ENCODE results near the gene KLC4.

The KLC4 gene

GRCh38 chr6:43120944-43121913 is 61.8 kb downstream of the KLC4 start:
- H3K27me3 ChIP-seq (ENCODE audit: insufficient read depth, low read length), result no peaks in the 10 kb centered on the region
- peaks cover 6% of the 10 kb centered on the region for H3K4me1 ChIP-seq (ENCODE audit: insufficient read depth, low read length)
- no peak overlapping the region for H2AFZ ChIP-seq (ENCODE audit: low read depth, low read length)
- no peaks in the 10 kb centered on the region for H3K9me3 ChIP-seq (ENCODE audit: low read length)
- H3K4me3 ChIP-seq (ENCODE audit: low read length), result no peak overlapping the region
- no peaks in the 10 kb centered on the region for H3K36me3 ChIP-seq (ENCODE audit: insufficient read depth, low read length)

- no peak overlapping the region for H3K4me3 ChIP-seq (ENCODE audit: low read length)
- no peaks in the 10 kb centered on the region for H3K36me3 ChIP-seq (ENCODE audit: insufficient read depth, low read length)
- peaks cover 6% of the 10 kb centered on the region for H3K4me1 ChIP-seq (ENCODE audit: insufficient read depth, low read length)
- H3K27me3 ChIP-seq (ENCODE audit: insufficient read depth, low read length), result no peaks in the 10 kb centered on the region
- no peak overlapping the region for H2AFZ ChIP-seq (ENCODE audit: low read depth, low read length)
- no peaks in the 10 kb centered on the region for H3K9me3 ChIP-seq (ENCODE audit: low read length)
Observed at GRCh38 chr6:43122146-43122545, 62.7 kb downstream of the KLC4 start.

GRCh38 chr6:43123461-43124314 is 64.3 kb downstream of the KLC4 start:
- H3K27me3 ChIP-seq (ENCODE audit: insufficient read depth, low read length), result no peaks in the 10 kb centered on the region
- H3K36me3 ChIP-seq (ENCODE audit: insufficient read depth, low read length), result no peaks in the 10 kb centered on the region
- H3K9me3 ChIP-seq (ENCODE audit: low read length), result no peaks in the 10 kb centered on the region
- peaks cover 6% of the 10 kb centered on the region for H3K4me1 ChIP-seq (ENCODE audit: insufficient read depth, low read length)
- no peak overlapping the region for H2AFZ ChIP-seq (ENCODE audit: low read depth, low read length)
- H3K4me3 ChIP-seq (ENCODE audit: low read length), result no peak overlapping the region

GRCh38 chr6:43124481-43124880 is 65.0 kb downstream of the KLC4 start:
- no peaks in the 10 kb centered on the region for H3K36me3 ChIP-seq (ENCODE audit: insufficient read depth, low read length)
- H3K27me3 ChIP-seq (ENCODE audit: insufficient read depth, low read length), result no peaks in the 10 kb centered on the region
- no peak overlapping the region for H2AFZ ChIP-seq (ENCODE audit: low read depth, low read length)
- H3K4me3 ChIP-seq (ENCODE audit: low read length), result no peak overlapping the region
- H3K9me3 ChIP-seq (ENCODE audit: low read length), result no peaks in the 10 kb centered on the region
- H3K4me1 ChIP-seq (ENCODE audit: insufficient read depth, low read length), result peaks cover 6% of the 10 kb centered on the region
